Heart left ventricle (tissue), 13 donors: ENCODE results near the gene CYP3A4.
"Not testable (repeated sequence)": the region's sequence is repeated elsewhere in the genome, so short reads cannot be mapped to it uniquely, and the experiment has no call there.

Source experiments
- POLR2A ChIP-seq, 2 donors: fragments of 450-650 bp; IDR thresholded peaks; one replicate each; pipeline ENCODE4 v1.6.1; 2017; ENCODE audit warnings: antibody characterized with exemption in 2 of 2, mild to moderate bottlenecking in 2 of 2, moderate library complexity in 2 of 2
- TF ChIP-seq, protein P1 (sequence below), 12 donors: fragments of 200-600 bp; sonication (generic) in 4 of 12; IDR thresholded peaks; one replicate each; pipeline versions ENCODE4 v1.5.0 to v1.8.0; 2018 to 2022; ENCODE audit warnings: antibody characterized with exemption in 12 of 12, mild to moderate bottlenecking in 5 of 12
- donor health status: ischemic (EF 13 %, LVEDD 7.1; RV severe dilation, severe dysfunction).
- donor health status: DM: no; HTN: yes; CAD: no.
- donor health status: DM: no; HTN: no; CAD: no.
- donor health status: ischemic (EF 25% LVEDD 6.9; RV normal size, moderate dysfunction).
- donor health status: ischemic (EF 25% LVEDD 5.7; RV mildly dilated, moderate dysfunction).
- donor health status: ischemic (EF 35%, LVEDD 5.7; RV mildly dilated, moderate dysfunction).
- donor health status: nonischemic (EF 11% LVEDD 7.7; RV severe dilation, severe dysfunction).
- donor health status: DM: yes; HTN: yes; CAD: no.
- donor health status: PGD.
- donor health status: ischemic (EF 29% LVEDD 5.4; RV normal size, mild dysfunction).
- donor health status: nonischemic (EF 23%, LVEDD 6.1; RV moderate dilation, normal function).

DNA sequence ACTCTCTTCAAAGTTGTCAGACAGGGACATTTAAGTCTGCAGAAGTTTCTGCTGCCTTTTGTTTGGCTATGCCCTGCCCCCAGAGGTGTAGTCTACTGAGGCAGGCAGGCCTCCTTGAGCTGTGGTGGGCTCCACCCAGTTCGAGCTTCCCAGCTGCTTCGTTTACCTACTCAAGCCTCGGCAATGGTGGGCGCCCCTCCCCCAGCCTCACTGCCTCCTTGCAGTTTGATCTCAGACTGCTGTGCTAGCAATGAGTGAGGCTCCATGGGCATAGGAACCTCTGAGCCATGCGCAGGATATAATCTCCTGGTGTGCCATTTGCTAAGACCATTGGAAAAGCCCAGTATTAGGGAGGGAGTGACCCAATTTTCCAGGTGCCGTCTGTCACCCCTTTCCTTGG, 19.1 kb upstream of the CYP3A4 start:
- TF ChIP-seq, protein P1, sequence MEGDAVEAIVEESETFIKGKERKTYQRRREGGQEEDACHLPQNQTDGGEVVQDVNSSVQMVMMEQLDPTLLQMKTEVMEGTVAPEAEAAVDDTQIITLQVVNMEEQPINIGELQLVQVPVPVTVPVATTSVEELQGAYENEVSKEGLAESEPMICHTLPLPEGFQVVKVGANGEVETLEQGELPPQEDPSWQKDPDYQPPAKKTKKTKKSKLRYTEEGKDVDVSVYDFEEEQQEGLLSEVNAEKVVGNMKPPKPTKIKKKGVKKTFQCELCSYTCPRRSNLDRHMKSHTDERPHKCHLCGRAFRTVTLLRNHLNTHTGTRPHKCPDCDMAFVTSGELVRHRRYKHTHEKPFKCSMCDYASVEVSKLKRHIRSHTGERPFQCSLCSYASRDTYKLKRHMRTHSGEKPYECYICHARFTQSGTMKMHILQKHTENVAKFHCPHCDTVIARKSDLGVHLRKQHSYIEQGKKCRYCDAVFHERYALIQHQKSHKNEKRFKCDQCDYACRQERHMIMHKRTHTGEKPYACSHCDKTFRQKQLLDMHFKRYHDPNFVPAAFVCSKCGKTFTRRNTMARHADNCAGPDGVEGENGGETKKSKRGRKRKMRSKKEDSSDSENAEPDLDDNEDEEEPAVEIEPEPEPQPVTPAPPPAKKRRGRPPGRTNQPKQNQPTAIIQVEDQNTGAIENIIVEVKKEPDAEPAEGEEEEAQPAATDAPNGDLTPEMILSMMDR (IDR thresholded peaks at IDR 0.05): not testable (repeated sequence)
- not testable (repeated sequence) for TF ChIP-seq POLR2A (IDR thresholded peaks at IDR 0.05)
